ENCODE measurements around the gene NHSL2.

DNA sequence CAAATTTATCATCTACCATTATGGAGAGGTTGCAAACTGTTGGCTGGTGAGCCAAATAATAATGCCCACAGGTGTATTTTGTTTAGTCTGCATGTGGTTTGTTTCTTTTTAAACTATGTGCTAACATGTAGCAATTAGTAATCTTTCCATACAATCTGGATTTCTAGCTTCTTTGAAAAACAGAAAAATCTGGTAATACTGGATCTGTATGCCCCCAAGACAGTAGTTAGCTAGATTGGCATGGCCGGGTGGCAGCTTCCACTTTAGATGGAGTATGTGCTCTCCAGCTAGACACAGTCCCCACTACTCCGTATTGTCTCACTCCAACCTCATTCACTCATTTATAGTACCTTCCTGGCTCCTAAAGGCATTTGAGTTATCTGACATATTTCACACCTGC is 91.3 kb downstream of the NHSL2 start:
- TF ChIP-seq, protein P1, sequence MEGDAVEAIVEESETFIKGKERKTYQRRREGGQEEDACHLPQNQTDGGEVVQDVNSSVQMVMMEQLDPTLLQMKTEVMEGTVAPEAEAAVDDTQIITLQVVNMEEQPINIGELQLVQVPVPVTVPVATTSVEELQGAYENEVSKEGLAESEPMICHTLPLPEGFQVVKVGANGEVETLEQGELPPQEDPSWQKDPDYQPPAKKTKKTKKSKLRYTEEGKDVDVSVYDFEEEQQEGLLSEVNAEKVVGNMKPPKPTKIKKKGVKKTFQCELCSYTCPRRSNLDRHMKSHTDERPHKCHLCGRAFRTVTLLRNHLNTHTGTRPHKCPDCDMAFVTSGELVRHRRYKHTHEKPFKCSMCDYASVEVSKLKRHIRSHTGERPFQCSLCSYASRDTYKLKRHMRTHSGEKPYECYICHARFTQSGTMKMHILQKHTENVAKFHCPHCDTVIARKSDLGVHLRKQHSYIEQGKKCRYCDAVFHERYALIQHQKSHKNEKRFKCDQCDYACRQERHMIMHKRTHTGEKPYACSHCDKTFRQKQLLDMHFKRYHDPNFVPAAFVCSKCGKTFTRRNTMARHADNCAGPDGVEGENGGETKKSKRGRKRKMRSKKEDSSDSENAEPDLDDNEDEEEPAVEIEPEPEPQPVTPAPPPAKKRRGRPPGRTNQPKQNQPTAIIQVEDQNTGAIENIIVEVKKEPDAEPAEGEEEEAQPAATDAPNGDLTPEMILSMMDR (IDR thresholded peaks at IDR 0.05): no peak
- no peak for TF ChIP-seq POLR2A (IDR thresholded peaks at IDR 0.05)

Measured in lower leg skin (tissue), 3 donors.